ENCODE measurements around the gene SHLD3.
"Not testable (repeated sequence)": the region's sequence is repeated elsewhere in the genome, so short reads cannot be mapped to it uniquely, and the experiment has no call there.

The SHLD3 gene

GRCh38 chr5:65624571-65625555, at the start of gene SHLD3, which contains the start of gene TRAPPC13:
SHLD3 (plus strand) TSS chr5:65625027; CDS start chr5:65629588, 4,561 bp downstream.
TRAPPC13 (plus strand) TSS chr5:65625027; CDS start chr5:65625061, 34 bp downstream.
- peak; percentile 97 for DNase-seq
- in situ Hi-C loops (cut with MboI; ENCODE audit: low pct_unique_long_range_greater_than_20kb, low sequenced_read_pairs), result no loop called here

GRCh38 chr5:65577141-65577540, 47.7 kb upstream of the SHLD3 start:
- no peak for DNase-seq
- in situ Hi-C loops (cut with MboI; ENCODE audit: low pct_unique_long_range_greater_than_20kb, low sequenced_read_pairs), result no loop called here

- in situ Hi-C loops (cut with MboI; ENCODE audit: low pct_unique_long_range_greater_than_20kb, low sequenced_read_pairs), result no loop called here
- DNase-seq, result no peak
These were observed 36.1 kb upstream of the SHLD3 start for GRCh38 chr5:65588694-65589093.

- in situ Hi-C loops (cut with MboI; ENCODE audit: low pct_unique_long_range_greater_than_20kb, low sequenced_read_pairs); DNase-seq: not testable (repeated sequence)
These were observed 23.1 kb upstream of the SHLD3 start for GRCh38 chr5:65601761-65602160.

GRCh38 chr5:65611524-65611923, 13.3 kb upstream of the SHLD3 start:
- in situ Hi-C loops (cut with MboI; ENCODE audit: low pct_unique_long_range_greater_than_20kb, low sequenced_read_pairs), result no loop called here
- DNase-seq, result no peak

- no peak for DNase-seq
- in situ Hi-C loops (cut with MboI; ENCODE audit: low pct_unique_long_range_greater_than_20kb, low sequenced_read_pairs), result no loop called here
These were observed 12.4 kb upstream of the SHLD3 start for GRCh38 chr5:65612298-65612907.

GRCh38 chr5:65620021-65620420, 4.8 kb upstream of the SHLD3 start:
- DNase-seq, result no peak
- in situ Hi-C loops (cut with MboI; ENCODE audit: low pct_unique_long_range_greater_than_20kb, low sequenced_read_pairs), result no loop called here

GRCh38 chr5:65621961-65622360, 2.9 kb upstream of the SHLD3 start:
- DNase-seq; in situ Hi-C loops (cut with MboI; ENCODE audit: low pct_unique_long_range_greater_than_20kb, low sequenced_read_pairs): not testable (repeated sequence)

- no peak for DNase-seq
- in situ Hi-C loops (cut with MboI; ENCODE audit: low pct_unique_long_range_greater_than_20kb, low sequenced_read_pairs), result no loop called here
These were observed 1.3 kb upstream of the SHLD3 start for GRCh38 chr5:65623482-65623881.

GRCh38 chr5:65624025-65624570, 729 bp upstream of the SHLD3 start, which contains the start of gene TRIM23:
TRIM23 (minus strand) TSS chr5:65624333; CDS start chr5:65624274, 59 bp downstream.
- peak; percentile 95 for DNase-seq
- in situ Hi-C loops (cut with MboI; ENCODE audit: low pct_unique_long_range_greater_than_20kb, low sequenced_read_pairs), result no loop called here

GRCh38 chr5:65625743-65626142, 916 bp downstream of the SHLD3 start:
- DNase-seq, result no peak
- in situ Hi-C loops (cut with MboI; ENCODE audit: low pct_unique_long_range_greater_than_20kb, low sequenced_read_pairs), result no loop called here

- in situ Hi-C loops (cut with MboI; ENCODE audit: low pct_unique_long_range_greater_than_20kb, low sequenced_read_pairs), result no loop called here
- DNase-seq, result no peak
These were observed 6.2 kb downstream of the SHLD3 start for GRCh38 chr5:65630981-65631380.

- DNase-seq, result no peak
- in situ Hi-C loops (cut with MboI; ENCODE audit: low pct_unique_long_range_greater_than_20kb, low sequenced_read_pairs), result no loop called here
These were observed 15.4 kb downstream of the SHLD3 start for GRCh38 chr5:65640240-65640639.

GRCh38 chr5:65646938-65647337, 22.1 kb downstream of the SHLD3 start:
- in situ Hi-C loops (cut with MboI; ENCODE audit: low pct_unique_long_range_greater_than_20kb, low sequenced_read_pairs), result no loop called here
- DNase-seq, result no peak

- no peak for DNase-seq
- in situ Hi-C loops (cut with MboI; ENCODE audit: low pct_unique_long_range_greater_than_20kb, low sequenced_read_pairs), result no loop called here
These were observed 23.1 kb downstream of the SHLD3 start for GRCh38 chr5:65647941-65648340.

- DNase-seq, result no peak
- in situ Hi-C loops (cut with MboI; ENCODE audit: low pct_unique_long_range_greater_than_20kb, low sequenced_read_pairs), result no loop called here
These were observed 26.3 kb downstream of the SHLD3 start for GRCh38 chr5:65651144-65651543.

GRCh38 chr5:65654713-65655112, 29.9 kb downstream of the SHLD3 start:
- no peak for DNase-seq
- in situ Hi-C loops (cut with MboI; ENCODE audit: low pct_unique_long_range_greater_than_20kb, low sequenced_read_pairs), result no loop called here

GRCh38 chr5:65663804-65664521, 39.1 kb downstream of the SHLD3 start:
- in situ Hi-C loops (cut with MboI; ENCODE audit: low pct_unique_long_range_greater_than_20kb, low sequenced_read_pairs), result no loop called here
- DNase-seq, result no peak

- in situ Hi-C loops (cut with MboI; ENCODE audit: low pct_unique_long_range_greater_than_20kb, low sequenced_read_pairs), result no loop called here
- DNase-seq, result peak; percentile 7
These were observed 43.9 kb downstream of the SHLD3 start for GRCh38 chr5:65668696-65669095.

Measured in KBM-7 (cell line).